ENCODE measurements around the gene ACYP2.
"Not testable (repeated sequence)": the region's sequence is repeated elsewhere in the genome, so short reads cannot be mapped to it uniquely, and the experiment has no call there.

ACYP2 gene

DNA sequence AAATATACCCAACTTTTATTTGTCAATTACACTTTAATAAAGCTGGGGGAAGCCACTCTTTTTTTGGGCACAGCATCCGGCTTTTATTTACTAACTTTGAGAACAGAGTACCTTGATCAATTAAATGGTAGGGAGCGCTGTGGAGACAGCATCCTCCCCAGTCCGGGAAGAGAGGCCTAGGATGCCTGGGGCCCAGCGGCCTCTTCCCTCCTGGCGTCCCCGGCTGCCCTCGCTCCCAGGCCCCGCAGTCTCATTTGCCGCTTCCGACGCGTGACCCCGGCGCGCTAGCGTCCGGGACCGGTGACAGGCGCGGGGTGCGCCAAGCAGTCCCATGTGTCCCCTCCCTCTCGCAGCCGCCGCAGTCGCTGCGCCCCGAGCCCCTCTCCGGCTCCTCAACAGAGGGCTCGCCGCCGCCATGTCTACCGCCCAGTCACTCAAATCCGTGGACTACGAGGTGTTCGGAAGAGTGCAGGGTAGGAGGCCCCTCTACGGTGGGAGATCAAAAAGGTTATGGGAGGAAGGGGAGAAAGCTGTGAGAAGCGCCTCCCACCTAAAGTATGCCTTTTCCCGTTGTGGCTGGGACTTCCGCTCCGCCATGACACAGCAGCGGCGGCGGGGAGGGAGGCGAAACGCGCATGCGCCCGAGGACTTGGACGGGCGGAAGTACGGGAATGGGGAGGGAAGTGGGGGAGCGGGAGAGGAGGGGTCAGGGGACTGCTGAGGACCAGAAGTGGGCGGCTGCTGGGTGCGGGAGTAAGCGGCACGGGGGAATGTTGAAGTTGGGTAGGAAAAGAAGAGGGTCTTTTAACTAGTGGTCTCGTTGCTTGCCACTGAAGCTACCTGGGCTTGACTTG is at the start of gene ACYP2:
Gene ACYP2 (plus strand): TSS at position 332 of the 854 bp plus-strand sequence.
- DNase-seq = peak; percentile 91 to 96

- no peak for DNase-seq
These were observed 49.5 kb upstream of the ACYP2 start for GRCh38 chr2:54065891-54066290.

DNA sequence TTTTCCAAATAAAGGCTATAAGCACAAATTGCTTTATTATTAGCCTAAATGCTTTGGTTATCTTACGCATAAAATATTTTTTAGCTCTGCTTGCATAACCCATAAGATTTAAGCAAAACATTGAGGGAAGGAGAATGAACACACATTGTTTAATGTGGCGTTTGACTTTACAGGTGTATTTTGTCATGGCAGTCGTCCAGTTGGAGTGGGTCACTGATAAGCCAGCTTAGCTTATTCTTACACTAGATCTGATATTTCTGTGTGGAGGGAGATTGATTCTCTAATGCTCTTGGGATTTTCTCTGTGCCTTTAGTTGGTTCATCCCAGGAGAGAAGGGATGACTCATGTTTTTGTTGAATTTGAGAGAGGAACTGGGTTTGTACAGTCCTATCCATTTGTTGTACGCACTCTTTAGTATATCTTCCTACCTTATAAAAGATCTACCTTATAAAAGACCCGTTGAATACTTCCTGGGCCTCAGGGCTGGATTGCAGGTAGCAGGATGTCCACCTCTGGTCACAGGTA is 47.5 kb upstream of the ACYP2 start:
- DNase-seq = no peak

DNA sequence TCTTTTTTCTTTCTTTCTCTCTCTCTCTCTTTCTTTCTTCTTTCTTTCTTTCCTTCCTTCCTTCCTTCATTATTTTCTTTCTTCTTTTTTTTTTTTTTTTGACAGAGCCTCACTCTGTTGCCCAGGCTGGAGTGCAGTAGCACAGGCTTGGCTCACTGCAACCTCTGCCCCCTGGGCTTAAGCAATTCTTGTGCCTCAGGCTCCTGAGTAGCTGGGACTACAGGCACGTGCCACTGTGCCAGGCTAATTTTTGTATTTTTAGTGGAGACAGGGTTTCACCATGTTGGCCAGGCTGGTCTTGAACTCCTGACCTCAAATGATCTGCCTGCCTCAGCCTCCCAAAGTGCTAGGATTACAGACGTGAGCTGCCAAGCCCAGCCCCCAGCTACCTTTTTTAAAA is 42.9 kb upstream of the ACYP2 start:
- not testable (repeated sequence) for DNase-seq

GRCh38 chr2:54073796-54074195 is 41.6 kb upstream of the ACYP2 start:
- DNase-seq = no peak

DNA sequence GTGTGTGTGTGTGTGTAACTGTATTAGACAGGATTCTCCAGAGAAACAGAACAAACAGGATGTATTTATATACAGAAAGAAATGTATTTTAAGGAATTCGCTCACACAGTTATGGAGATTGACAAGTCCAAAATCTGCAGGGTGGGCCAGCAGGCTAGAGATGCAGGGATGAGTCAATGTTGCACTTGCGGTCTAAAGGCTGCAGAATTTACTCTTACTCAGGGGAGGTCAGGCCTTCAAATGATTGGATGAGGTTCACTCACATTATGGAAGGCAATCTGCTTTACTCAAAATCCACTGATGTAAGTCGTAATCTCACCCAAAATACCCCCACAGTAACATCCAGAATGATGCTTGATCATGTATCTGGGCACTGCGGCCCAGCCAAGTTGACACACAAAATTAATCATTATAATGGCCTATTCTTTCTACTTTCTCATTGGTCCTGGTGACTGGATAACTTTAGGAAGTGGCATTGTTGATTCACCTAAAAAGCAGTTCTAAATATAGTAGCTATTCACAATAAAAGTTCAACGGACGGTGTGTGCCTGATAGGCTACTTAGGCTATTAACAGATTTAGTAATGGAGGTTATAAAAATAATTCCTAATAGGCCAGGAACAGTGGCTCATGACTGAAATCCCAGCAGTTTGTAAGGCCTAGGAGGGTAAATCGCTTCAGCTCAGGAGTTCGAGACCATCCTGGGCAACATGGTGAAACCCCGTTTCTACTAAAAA is 40.6 kb upstream of the ACYP2 start:
- DNase-seq = no peak

DNA sequence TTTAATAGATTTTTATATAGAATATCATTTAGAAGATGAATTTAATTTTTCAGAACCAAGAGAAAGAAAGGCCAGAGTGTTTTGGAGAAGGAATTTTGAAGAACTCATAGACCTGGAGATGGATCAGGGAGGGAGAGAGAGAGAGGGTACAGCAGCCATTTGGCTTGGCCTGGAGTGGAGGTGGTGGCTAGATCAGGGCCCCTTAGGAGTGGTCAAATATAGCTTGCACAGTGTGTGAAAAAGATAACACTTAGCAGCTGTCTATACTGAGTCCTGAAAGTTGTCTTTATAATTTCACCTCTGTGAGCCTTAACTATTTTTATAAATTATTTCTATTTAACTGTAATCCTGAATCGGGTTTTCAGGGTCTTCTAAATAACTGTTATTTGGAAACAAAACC is 38.8 kb upstream of the ACYP2 start:
- DNase-seq = no peak

GRCh38 chr2:54077088-54077900 is 38.1 kb upstream of the ACYP2 start:
- DNase-seq = no peak

- no peak for DNase-seq
These were observed 36.1 kb upstream of the ACYP2 start for GRCh38 chr2:54079331-54079730.

- DNase-seq = no peak
These were observed 33.8 kb upstream of the ACYP2 start for GRCh38 chr2:54081574-54081973.

DNA sequence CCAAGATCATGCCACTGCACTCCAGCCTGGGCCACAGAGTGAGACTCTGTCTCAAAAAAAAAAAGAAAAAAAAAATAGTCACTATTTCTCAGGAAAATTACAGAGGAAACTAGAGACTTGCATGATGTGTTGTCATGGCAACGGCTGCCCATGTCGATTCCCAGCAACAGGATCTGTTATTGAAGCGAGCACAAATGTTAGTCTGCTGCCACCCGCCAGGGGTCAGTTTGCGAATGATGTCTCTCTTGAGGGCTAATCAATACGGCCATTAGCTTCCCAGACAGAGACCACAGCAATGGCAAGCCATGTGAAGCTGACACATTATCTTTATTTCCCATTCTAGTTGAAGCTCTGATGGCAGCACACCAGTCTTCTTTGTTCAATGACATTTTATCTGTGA is 32.4 kb upstream of the ACYP2 start:
- DNase-seq = no peak

- DNase-seq = no peak
These were observed 32.0 kb upstream of the ACYP2 start for GRCh38 chr2:54083445-54083844.

DNA sequence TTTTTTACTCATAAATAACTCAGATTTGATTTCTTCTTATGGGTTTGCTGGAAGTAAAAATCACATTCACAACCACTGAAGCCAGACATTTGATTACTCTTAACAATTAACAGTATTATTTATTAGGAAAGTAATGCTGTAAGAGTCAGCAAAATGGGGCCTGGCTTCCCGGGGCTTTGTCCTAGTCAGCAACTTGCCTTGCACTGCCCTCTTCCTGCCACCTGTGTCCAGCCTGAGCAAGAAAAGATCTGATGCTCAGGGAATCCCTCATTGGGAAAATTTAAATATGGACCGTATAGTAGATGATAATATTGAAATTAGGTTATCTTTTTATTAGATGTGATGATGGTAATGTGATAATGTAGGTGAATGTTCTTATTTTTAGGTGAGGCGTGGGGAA is 30.8 kb upstream of the ACYP2 start:
- DNase-seq = no peak

GRCh38 chr2:54085069-54085468 is 30.3 kb upstream of the ACYP2 start:
- DNase-seq = no peak

DNA sequence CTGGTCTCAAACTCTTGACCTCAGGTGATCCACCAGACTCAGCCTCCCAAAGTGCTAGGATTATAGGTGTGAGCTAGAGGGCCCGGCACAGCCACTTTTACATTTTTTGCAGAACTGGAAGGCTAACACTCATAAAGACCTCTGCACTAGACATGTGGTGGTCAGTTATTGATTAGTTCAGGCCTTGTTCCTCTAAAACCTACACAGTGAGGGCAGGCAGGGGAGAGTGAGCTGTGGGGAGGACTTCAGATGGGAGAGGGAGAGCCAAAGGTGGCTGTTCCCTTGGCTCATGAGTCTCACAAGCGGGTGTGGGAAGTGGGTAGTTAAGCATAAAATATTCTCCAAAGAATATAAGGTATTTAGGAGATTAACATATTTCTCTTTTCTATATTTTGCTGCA is 29.3 kb upstream of the ACYP2 start:
- no peak for DNase-seq

GRCh38 chr2:54088191-54088634 is 27.2 kb upstream of the ACYP2 start:
- no peak for DNase-seq

DNA sequence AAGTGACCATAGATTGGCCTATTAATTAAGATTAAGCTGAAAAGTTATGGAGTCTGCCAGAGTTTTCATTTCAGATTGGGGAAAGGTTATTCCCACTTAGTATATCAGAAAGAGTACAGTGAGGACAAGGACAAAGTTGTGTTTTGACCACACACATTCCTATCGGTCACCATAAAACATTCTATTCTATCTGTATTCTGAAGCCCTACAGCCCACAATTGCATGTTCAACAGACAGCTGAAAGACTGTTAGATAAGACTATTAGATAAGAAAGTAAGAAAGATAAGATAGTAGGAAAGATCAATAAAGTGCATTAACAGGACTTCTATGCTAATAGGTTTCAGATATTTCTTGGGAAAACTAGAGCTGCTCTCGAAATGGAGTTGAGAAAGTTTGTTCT is 26.7 kb upstream of the ACYP2 start:
- DNase-seq = no peak

DNA sequence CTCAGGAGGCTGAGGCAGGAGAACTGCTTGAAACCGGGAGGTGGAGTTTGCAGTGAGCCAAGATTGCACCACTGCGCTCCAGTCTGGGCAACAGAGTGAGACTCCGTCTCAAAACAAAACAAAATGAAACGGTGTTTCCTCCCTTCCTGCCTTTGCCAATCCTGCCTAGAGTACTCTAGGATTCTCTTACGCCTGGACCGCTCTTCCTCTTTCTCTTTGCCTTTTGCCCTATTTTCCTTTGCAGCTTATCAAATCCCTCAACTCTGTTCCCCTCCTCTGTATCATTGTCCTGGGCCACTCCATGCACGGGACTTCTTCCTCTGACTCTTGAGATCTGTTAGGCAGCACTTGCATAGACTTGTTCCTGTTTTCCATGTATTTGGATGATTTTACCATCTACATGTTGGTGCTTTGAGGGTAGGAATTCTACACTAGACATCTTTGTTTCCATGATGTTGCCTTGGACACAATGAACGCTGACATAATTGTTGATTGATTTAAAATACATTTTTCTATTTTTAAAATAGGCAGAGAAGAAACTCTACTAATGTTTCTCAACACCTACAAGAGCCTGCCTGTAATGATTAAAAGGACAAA is 24.8 kb upstream of the ACYP2 start:
- DNase-seq = no peak

DNA sequence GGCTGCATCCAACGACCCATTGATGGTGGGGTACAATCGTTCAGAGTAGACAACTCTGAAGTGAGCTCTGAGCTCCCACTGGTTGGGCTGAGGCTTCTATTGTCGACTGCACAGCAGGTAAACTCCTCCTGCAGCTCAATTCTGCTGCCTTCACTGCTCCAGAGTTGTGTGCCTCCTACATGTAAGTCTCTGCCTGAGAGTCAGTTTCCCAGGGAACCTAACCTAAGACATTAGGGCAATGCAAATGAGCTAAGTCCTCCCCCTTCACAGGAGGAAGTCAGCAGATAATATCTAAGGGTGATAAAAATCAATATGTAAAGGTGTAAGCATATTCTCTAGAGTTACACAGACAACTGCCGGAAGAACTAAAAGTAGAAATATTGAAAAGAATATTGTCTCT is 22.5 kb upstream of the ACYP2 start:
- no peak for DNase-seq

GRCh38 chr2:54095406-54095805 is 20.0 kb upstream of the ACYP2 start:
- DNase-seq = not testable (repeated sequence)

- not testable (repeated sequence) for DNase-seq
These were observed 19.3 kb upstream of the ACYP2 start for GRCh38 chr2:54096141-54096540.

DNA sequence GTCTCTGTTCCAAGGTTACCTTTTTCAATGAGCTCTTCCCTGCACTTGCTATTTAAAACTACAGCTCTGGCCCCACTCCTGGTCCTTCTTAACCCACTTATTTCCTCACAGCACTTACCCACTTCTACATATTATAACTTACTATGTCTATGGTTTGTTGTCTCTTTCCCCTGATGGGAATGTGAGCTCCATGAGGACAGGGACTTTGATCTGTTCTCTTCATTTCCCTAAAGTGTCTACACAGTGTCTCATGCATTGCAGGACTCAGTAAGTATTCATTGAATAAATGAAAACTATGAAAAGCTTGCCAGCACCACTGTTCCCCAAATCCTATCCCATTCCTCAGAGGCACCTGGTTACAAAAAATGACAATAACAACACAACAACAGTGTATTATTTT is 18.3 kb upstream of the ACYP2 start:
- no peak for DNase-seq

- no peak for DNase-seq
These were observed 16.0 kb upstream of the ACYP2 start for GRCh38 chr2:54099370-54099769.

Measured in NCI-H446 (cell line).